K562 (cell line): ENCODE data around the gene PLXDC2.

ENCODE experiments used
- ELF4 ChIP-seq: fragments of 450-650 bp; formaldehyde crosslinking; IDR thresholded peaks from 2 replicates; pipeline ENCODE4 v1.4.0; 2022; ENCODE audit warnings: missing genetic modification characterization
- FOSL1 ChIP-seq: fragments of 200-800 bp; sonication (Bioruptor generic); conservative IDR thresholded peaks from 2 replicates; pipeline ENCODE4 v1.6.1; 2016; ENCODE audit warnings: missing genetic modification characterization, missing compliant biosample characterization
- HDAC8 ChIP-seq: fragments of 450-650 bp; IDR thresholded peaks from 2 replicates; pipeline ENCODE4 v1.6.1; 2016; ENCODE audit warnings: mild to moderate bottlenecking, missing genetic modification characterization, moderate library complexity, missing compliant biosample characterization
- HEY1 ChIP-seq: fragments of 250-450 bp; sonication (Bioruptor Pico); IDR thresholded peaks from 2 replicates; pipeline ENCODE4 v1.5.0; 2020; ENCODE audit warnings: mild to moderate bottlenecking, moderate library complexity, borderline replicate concordance
- JUND ChIP-seq, 2 experiments: IDR thresholded peaks; 2 replicates in 1 of 2; 3 replicates in 1 of 2; pipeline ENCODE4 v1.6.1; 2011; ENCODE audit warnings: borderline replicate concordance in 2 of 2, low read depth in 2 of 2, low read length in 2 of 2, improper control_type of control experiment in 1 of 2, missing biosample characterization in 1 of 2, missing genetic modification characterization in 1 of 2, missing genetic modification reagents in 1 of 2
- TAF7 ChIP-seq: fragments of 450-650 bp; IDR thresholded peaks from 2 replicates; pipeline ENCODE4 v1.6.1; 2016; ENCODE audit warnings: missing genetic modification characterization, missing compliant biosample characterization
- TF ChIP-seq, protein P1 (sequence below): fragments of 250-450 bp; sonication (Bioruptor Pico); IDR thresholded peaks from 2 replicates; pipeline ENCODE4 v1.6.1; 2021; ENCODE audit warnings: mild to moderate bottlenecking

DNA sequence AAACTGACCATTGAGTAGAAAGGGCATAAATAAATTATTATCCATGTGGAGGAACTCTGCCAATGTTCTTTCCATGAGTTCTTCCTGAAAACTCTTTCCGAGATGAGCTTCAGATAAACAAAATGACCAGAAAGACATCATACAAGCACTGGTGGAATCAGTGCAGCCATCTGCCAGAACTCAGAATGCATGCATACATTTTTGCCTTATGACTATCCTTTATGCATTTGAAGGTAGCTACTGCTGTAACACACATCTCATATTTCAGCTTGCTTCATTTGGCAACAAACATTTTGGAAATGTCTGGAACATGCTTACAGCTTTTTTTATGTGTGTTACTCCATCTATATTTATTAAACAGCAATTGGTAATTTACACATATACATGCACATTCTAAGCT is 448.9 kb downstream of the PLXDC2 start:
- TF ChIP-seq TAF7 (tag) (no peak), HDAC8 (tag) (no peak), JUND (IDR thresholded peaks at IDR 0.05; ENCODE audit: borderline replicate concordance, low read depth, low read length) (no peak), JUND (tag; IDR thresholded peaks at IDR 0.05; ENCODE audit: borderline replicate concordance, low read depth, low read length) (no peak), FOSL1 (tag) (no peak), ELF4 (CRISPR knock-in tag) (no peak), HEY1 (no peak)
- TF ChIP-seq, protein P1, sequence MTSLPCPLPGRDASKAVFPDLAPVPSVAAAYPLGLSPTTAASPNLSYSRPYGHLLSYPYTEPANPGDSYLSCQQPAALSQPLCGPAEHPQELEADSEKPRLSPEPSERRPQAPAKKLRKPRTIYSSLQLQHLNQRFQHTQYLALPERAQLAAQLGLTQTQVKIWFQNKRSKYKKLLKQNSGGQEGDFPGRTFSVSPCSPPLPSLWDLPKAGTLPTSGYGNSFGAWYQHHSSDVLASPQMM, result no peak
